ENCODE measurements around the gene EFCAB12.
A peak's percentile ranks its signal among the peaks of the same experiment; 100 is the strongest.

The EFCAB12 gene

DNA sequence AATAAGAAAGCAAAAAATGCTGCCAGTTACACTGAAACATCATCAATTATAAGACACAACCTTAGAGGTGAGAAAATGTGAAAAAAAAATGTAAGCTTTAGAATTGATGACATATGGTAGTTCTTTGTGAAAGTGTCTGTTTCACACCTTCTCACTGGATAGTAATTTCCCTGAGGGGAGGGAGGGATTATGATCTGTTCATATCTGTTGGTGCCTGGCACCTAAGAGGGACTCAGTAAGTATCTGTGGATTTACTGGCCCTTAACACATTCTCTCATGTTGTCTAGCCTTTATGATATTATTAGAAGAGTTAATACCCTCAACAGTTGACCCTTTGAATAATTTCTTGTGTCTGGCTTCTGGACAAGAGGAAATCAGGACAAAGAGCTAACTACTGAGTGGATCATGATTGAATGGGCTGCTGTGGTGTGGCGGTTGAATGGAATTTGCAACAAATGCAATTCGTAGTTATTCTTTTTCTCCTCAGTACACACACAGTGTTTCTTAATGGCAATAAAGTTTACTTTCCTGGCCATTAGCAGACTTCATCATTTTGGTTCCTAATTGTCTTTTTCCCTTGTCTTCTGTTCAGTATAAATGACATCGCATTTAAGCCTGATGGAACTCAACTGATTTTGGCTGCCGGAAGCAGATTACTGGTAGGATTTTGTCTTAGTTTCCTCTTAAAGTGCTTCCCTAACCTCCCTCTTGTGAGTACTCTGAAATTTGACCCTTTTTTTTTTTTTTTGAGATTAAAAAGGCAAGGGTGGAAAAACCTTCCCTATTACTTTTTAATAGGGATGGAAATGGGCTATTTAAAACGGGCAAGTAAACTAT is 21.1 kb upstream of the EFCAB12 start:
- no peaks in the 10 kb centered on the region for H3K9me3 Mint-ChIP-seq
- H3K4me3 Mint-ChIP-seq, result peak overlapping the region; percentile 3
- H3K36me3 Mint-ChIP-seq (ENCODE audit: low read depth), result peaks cover 34% of the 10 kb centered on the region
- peaks cover 43% of the 10 kb centered on the region for H3K4me1 Mint-ChIP-seq
- no peak for DNase-seq
- no peaks in the 10 kb centered on the region for H3K27me3 Mint-ChIP-seq (ENCODE audit: low read depth, poor library complexity)
- TF ChIP-seq, protein P1, sequence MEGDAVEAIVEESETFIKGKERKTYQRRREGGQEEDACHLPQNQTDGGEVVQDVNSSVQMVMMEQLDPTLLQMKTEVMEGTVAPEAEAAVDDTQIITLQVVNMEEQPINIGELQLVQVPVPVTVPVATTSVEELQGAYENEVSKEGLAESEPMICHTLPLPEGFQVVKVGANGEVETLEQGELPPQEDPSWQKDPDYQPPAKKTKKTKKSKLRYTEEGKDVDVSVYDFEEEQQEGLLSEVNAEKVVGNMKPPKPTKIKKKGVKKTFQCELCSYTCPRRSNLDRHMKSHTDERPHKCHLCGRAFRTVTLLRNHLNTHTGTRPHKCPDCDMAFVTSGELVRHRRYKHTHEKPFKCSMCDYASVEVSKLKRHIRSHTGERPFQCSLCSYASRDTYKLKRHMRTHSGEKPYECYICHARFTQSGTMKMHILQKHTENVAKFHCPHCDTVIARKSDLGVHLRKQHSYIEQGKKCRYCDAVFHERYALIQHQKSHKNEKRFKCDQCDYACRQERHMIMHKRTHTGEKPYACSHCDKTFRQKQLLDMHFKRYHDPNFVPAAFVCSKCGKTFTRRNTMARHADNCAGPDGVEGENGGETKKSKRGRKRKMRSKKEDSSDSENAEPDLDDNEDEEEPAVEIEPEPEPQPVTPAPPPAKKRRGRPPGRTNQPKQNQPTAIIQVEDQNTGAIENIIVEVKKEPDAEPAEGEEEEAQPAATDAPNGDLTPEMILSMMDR (IDR thresholded peaks at IDR 0.05), result no peak
- peak overlapping the region; percentile 17 for H3K27ac Mint-ChIP-seq

DNA sequence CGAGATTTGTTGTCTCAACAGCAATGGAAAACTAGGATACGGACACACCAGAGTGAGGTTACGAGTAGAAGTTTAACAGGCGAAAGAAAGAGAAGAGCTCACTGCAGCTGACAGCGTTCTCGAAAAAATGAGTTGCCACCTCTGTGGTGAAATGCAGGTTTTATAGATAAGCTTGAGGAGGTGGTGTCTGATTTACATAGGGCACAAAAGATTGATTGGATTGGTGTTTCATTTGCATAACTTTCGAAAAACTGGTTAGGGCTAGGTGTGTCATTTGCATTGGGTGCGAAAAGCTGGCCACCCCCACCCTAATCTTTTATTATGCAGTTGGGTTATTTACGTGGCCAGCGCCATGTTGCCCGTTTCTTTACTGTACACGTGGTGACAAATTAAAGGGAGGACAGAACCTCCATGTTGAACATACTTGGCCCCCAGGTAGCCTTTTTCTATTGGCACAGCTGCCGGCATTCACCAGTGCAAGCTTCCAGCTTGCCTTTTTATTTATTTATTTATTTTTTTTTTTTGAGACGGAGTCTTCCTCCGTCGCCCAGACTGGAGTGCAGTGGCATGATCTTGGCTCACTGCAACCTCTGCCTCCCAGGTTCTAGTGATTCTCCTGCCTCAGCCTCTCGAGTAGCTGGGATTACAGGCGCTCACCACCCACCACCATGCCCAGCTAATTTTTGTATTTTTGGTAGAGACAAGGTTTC is 19.9 kb upstream of the EFCAB12 start:
- no peak for DNase-seq
- H3K27me3 Mint-ChIP-seq (ENCODE audit: low read depth, poor library complexity), result no peaks in the 10 kb centered on the region
- TF ChIP-seq, protein P1 (IDR thresholded peaks at IDR 0.05), result no peak
- peaks cover 31% of the 10 kb centered on the region for H3K36me3 Mint-ChIP-seq (ENCODE audit: low read depth)
- H3K27ac Mint-ChIP-seq, result peak overlapping the region; percentile 44
- no peaks in the 10 kb centered on the region for H3K9me3 Mint-ChIP-seq
- H3K4me3 Mint-ChIP-seq, result no peak overlapping the region
- peaks cover 48% of the 10 kb centered on the region for H3K4me1 Mint-ChIP-seq

- TF ChIP-seq, protein P1 (IDR thresholded peaks at IDR 0.05), result no peak
- Mint-ChIP-seq H3K36me3 (ENCODE audit: low read depth) (peaks cover 17% of the 10 kb centered on the region), H3K27ac (no peak overlapping the region), H3K27me3 (ENCODE audit: low read depth, poor library complexity) (no peaks in the 10 kb centered on the region), H3K4me3 (no peak overlapping the region), H3K9me3 (no peaks in the 10 kb centered on the region), H3K4me1 (peaks cover 61% of the 10 kb centered on the region)
- no peak for DNase-seq
These were observed 18.5 kb upstream of the EFCAB12 start for GRCh38 chr3:129446926-129447325.

- no peak overlapping the region for H3K27ac Mint-ChIP-seq
- H3K4me1 Mint-ChIP-seq, result peaks cover 71% of the 10 kb centered on the region
- TF ChIP-seq, protein P1 (IDR thresholded peaks at IDR 0.05), result no peak
- DNase-seq, result no peak
- H3K4me3 Mint-ChIP-seq, result no peak overlapping the region
- no peaks in the 10 kb centered on the region for H3K27me3 Mint-ChIP-seq (ENCODE audit: low read depth, poor library complexity)
- H3K36me3 Mint-ChIP-seq (ENCODE audit: low read depth), result peaks cover 11% of the 10 kb centered on the region
- H3K9me3 Mint-ChIP-seq, result no peaks in the 10 kb centered on the region
These were observed 17.0 kb upstream of the EFCAB12 start for GRCh38 chr3:129445471-129445870.

- DNase-seq, result no peak
These were observed 14.5 kb upstream of the EFCAB12 start for GRCh38 chr3:129442947-129443346.

More at GRCh38 chr3:129442947-129443346, 14.5 kb upstream of the EFCAB12 start:
- H3K27ac Mint-ChIP-seq, result no peak overlapping the region
- H3K4me1 Mint-ChIP-seq, result peaks cover 70% of the 10 kb centered on the region
- H3K4me3 Mint-ChIP-seq, result peak overlapping the region; percentile 51
- no peaks in the 10 kb centered on the region for H3K9me3 Mint-ChIP-seq
- TF ChIP-seq, protein P1 (IDR thresholded peaks at IDR 0.05), result no peak
- peaks cover 10% of the 10 kb centered on the region for H3K36me3 Mint-ChIP-seq (ENCODE audit: low read depth)
- peaks cover 5% of the 10 kb centered on the region for H3K27me3 Mint-ChIP-seq (ENCODE audit: low read depth, poor library complexity)

Measured in nephron progenitor cell (in vitro differentiated cells).